AG04449 (cell line): ENCODE results near the gene ENDOU.

Experiments used
- CTCF ChIA-PET: fragments of 350-600 bp; formaldehyde crosslinking; extraction: SDS; loops from one replicate; lab custom pipeline; 2021; ENCODE audit warnings: antibody characterized with exemption; lab: Yijun Ruan, JAX
- POLR2A ChIA-PET: fragments of 400-600, 350-600 bp; formaldehyde crosslinking; extraction: SDS; loops from one replicate; lab custom pipeline; 2020; ENCODE audit warnings: antibody characterized with exemption, inconsistent platforms; lab: Yijun Ruan, JAX
- DNase-seq: peaks from one replicate; pipeline ENCODE4 v3.0.0-alpha.2; 2010; ENCODE audit warnings: low read depth, low spot score
- H3K4me3 ChIP-seq: 2 replicates; pipeline ENCODE4 v1.5.1; 2011; ENCODE audit warnings: low read depth, mild to moderate bottlenecking, control low read depth, low read length
- CTCF ChIP-seq: IDR thresholded peaks from one replicate; pipeline ENCODE4 v1.5.1; 2011; ENCODE audit warnings: mild to moderate bottlenecking, moderate library complexity, low read length, control low read depth, inconsistent platforms; ENCODE audit not compliant: insufficient read depth; ENCODE audit errors: missing control alignments

Gene ENDOU

GRCh38 chr12:47725893-47726292, 603 bp upstream of the ENDOU start:
- POLR2A ChIA-PET = interaction anchor here (0.6 to 0.8 kb wide), 2 partner anchors 46 to 56 kb away, joined by 3 to 4 read pairs; no protein-coding TSS in a partner anchor
- H3K4me3 ChIP-seq = no peak overlapping the region

GRCh38 chr12:47722941-47723631, 2.2 kb downstream of the ENDOU start:
- DNase-seq = no peak
- TF ChIP-seq CTCF = no peak
- POLR2A ChIA-PET = no interaction called here
- CTCF ChIA-PET = interaction anchor here (1.0 to 36.9 kb wide), 8 partner anchors 8 to 116 kb away, joined by 3 to 1419 read pairs (median 126); partner anchors contain the start of gene SLC48A1
- no peak overlapping the region for H3K4me3 ChIP-seq

More at GRCh38 chr12:47725893-47726292, 603 bp upstream of the ENDOU start:
- CTCF ChIA-PET = interaction anchor here (0.6 to 36.9 kb wide), 12 partner anchors 8 to 113 kb away, joined by 3 to 1419 read pairs (median 6); partner anchors contain the start of genes RAPGEF3 and SLC48A1
- DNase-seq = peak; percentile 57
- TF ChIP-seq CTCF = no peak

GRCh38 chr12:47722136-47722834, 3.0 kb downstream of the ENDOU start:
- CTCF ChIA-PET = interaction anchor here (1.0 to 36.9 kb wide), 6 partner anchors 9 to 117 kb away, joined by 3 to 1419 read pairs (median 278); partner anchors contain the start of gene SLC48A1
- H3K4me3 ChIP-seq = no peak overlapping the region
- no peak for DNase-seq
- no peak for TF ChIP-seq CTCF
- POLR2A ChIA-PET = no interaction called here

- no peak overlapping the region for H3K4me3 ChIP-seq
- no peak for DNase-seq
- ChIA-PET CTCF (interaction anchor here (14.5 to 36.9 kb wide), 4 partner anchors 8 to 118 kb away, joined by 247 to 1419 read pairs (median 681); partner anchors contain the start of gene SLC48A1), POLR2A (no interaction called here)
- no peak for TF ChIP-seq CTCF
Measured at GRCh38 chr12:47721431-47721973, 3.8 kb downstream of the ENDOU start.

- TF ChIP-seq CTCF = no peak
- POLR2A ChIA-PET = no interaction called here
- no peak overlapping the region for H3K4me3 ChIP-seq
- CTCF ChIA-PET = interaction anchor here (1.5 to 36.9 kb wide), 10 partner anchors 11 to 305 kb away, joined by 3 to 1419 read pairs (median 106); partner anchors contain the start of genes ENDOU, RAPGEF3, RPAP3 and SLC48A1
- no peak for DNase-seq
Measured at GRCh38 chr12:47718531-47718930, 6.8 kb downstream of the ENDOU start.
